ENCODE data around the gene ITGB6.

The ITGB6 gene

DNA sequence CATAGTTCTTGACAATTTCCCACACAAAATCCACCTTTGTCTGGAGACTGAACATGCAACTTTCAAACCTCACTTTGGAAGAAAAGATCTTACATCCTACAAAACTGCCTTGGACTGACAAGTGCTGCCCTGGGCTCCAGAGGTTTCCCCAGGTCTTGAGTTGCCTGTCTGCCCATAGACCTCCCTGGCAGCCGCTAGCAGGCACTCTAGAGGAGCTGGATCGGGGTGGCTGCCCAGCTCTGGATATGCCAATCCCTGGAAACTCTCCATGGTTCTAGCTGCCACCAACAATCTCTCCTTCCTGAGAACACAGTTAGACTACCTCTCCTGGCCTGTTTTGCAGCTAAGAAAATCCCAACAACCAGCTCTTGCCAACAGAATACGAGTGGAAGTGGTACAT lies 3.4 kb upstream of the ITGB6 start:
- Histone ChIP-seq H3F3A (ENCODE audit: control insufficient read depth, insufficient read depth) (no peaks in the 10 kb centered on the region), H3K79me2 (ENCODE audit: control insufficient read depth, low read length) (no peaks in the 10 kb centered on the region), H3K27me3 (ENCODE audit: control insufficient read depth, low read length) (peaks cover 5% of the 10 kb centered on the region; the same call in 1 of the 2 replicates), H3K9me3 (ENCODE audit: control insufficient read depth, insufficient read depth, low read length) (no peaks in the 10 kb centered on the region), H3K4me2 (ENCODE audit: low read length) (no peak overlapping the region), H3K4me3 (ENCODE audit: low read length) (no peak overlapping the region), H4K20me1 (ENCODE audit: control insufficient read depth, insufficient read depth, low read depth, low read length) (no peaks in the 10 kb centered on the region), H3K36me3 (ENCODE audit: control insufficient read depth, low read length) (no peaks in the 10 kb centered on the region), H3K9me2 (replicated peaks; ENCODE audit: control insufficient read depth, low read length) (no peaks in the 10 kb centered on the region), H3K27ac (ENCODE audit: low read depth, low read length) (no peak overlapping the region), H3K4me1 (ENCODE audit: control insufficient read depth, low read length) (no peaks in the 10 kb centered on the region)
- TF ChIP-seq, protein P1, sequence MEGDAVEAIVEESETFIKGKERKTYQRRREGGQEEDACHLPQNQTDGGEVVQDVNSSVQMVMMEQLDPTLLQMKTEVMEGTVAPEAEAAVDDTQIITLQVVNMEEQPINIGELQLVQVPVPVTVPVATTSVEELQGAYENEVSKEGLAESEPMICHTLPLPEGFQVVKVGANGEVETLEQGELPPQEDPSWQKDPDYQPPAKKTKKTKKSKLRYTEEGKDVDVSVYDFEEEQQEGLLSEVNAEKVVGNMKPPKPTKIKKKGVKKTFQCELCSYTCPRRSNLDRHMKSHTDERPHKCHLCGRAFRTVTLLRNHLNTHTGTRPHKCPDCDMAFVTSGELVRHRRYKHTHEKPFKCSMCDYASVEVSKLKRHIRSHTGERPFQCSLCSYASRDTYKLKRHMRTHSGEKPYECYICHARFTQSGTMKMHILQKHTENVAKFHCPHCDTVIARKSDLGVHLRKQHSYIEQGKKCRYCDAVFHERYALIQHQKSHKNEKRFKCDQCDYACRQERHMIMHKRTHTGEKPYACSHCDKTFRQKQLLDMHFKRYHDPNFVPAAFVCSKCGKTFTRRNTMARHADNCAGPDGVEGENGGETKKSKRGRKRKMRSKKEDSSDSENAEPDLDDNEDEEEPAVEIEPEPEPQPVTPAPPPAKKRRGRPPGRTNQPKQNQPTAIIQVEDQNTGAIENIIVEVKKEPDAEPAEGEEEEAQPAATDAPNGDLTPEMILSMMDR (IDR thresholded peaks at IDR 0.05; ENCODE audit: low read depth, low read length, poor library complexity, severe bottlenecking): no peak
- no peak for TF ChIP-seq EZH2phosphoT487 (IDR thresholded peaks at IDR 0.05; ENCODE audit: borderline replicate concordance, low read length)

DNA sequence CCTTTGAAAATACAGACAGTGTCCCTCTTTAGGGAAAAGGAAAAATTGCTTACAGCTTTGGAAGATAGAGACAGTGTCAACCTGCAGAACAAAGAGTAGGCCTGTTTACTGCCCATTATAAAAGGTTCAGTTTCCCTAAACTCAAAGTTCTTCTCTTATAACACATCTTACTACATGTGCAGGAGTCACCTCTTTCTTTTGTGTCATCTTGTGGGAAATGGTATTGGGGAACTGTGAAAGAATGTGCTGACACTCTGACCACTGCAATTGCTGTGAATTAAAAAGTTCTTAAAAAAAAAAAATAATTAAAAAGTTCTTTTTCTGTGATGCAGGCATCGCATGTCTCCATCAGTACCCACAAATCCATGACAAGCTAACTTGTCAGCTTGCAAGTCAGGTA lies 2.9 kb upstream of the ITGB6 start:
- Histone ChIP-seq H3K79me2 (ENCODE audit: control insufficient read depth, low read length) (no peaks in the 10 kb centered on the region), H3K4me1 (ENCODE audit: control insufficient read depth, low read length) (no peaks in the 10 kb centered on the region)
- TF ChIP-seq, protein P1 (IDR thresholded peaks at IDR 0.05; ENCODE audit: low read depth, low read length, poor library complexity, severe bottlenecking): no peak
- TF ChIP-seq EZH2phosphoT487 (IDR thresholded peaks at IDR 0.05; ENCODE audit: borderline replicate concordance, low read length): no peak

DNA sequence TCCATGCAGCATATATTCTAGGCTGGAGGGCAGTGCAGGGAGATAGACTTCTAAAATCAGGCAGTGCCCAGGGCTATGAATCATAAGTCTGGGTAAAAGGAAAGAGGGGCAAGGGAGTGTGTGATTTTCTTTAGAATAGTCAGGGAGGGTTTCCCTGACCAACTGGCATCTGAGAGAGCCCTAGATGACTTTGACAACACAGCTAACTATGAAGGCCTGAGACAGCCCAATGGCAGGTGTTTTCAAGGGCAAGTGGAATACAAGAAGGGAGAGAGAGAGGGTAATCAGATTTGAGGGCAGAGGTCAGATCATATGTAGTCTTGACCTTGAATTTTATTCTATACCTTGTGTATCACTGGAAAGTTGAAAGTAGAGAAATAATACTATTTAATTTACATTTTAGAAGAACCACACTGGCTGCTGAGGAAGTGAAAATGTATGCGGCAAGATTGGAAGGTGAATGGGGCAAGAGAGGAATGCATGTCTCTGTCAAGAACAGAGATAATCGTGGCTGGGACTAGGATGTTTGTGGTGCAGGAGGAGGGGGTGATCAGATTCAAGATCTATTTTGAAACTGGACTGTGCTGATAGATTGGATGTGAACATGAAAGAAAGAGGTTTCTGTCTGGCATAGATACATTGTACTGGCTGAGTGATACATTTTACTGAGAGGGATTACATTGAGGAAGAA lies 1.9 kb upstream of the ITGB6 start:
- H3K4me3 ChIP-seq (ENCODE audit: low read length): no peak overlapping the region
- H3K4me2 ChIP-seq (ENCODE audit: low read length): no peak overlapping the region
- H3K27me3 ChIP-seq (ENCODE audit: control insufficient read depth, low read length): no peaks in the 10 kb centered on the region
- H4K20me1 ChIP-seq (ENCODE audit: control insufficient read depth, insufficient read depth, low read depth, low read length): no peaks in the 10 kb centered on the region
- no peaks in the 10 kb centered on the region for H3K36me3 ChIP-seq (ENCODE audit: control insufficient read depth, low read length)
- TF ChIP-seq EZH2phosphoT487 (IDR thresholded peaks at IDR 0.05; ENCODE audit: borderline replicate concordance, low read length): no peak
- TF ChIP-seq, protein P1 (IDR thresholded peaks at IDR 0.05; ENCODE audit: low read depth, low read length, poor library complexity, severe bottlenecking): no peak
- no peak overlapping the region for H3K27ac ChIP-seq (ENCODE audit: low read depth, low read length)
- no peaks in the 10 kb centered on the region for H3K9me3 ChIP-seq (ENCODE audit: control insufficient read depth, insufficient read depth, low read length)
- H3F3A ChIP-seq (ENCODE audit: control insufficient read depth, insufficient read depth): no peaks in the 10 kb centered on the region
- H3K79me2 ChIP-seq (ENCODE audit: control insufficient read depth, low read length): no peaks in the 10 kb centered on the region
- H3K9me2 ChIP-seq (replicated peaks; ENCODE audit: control insufficient read depth, low read length): no peaks in the 10 kb centered on the region
- H3K4me1 ChIP-seq (ENCODE audit: control insufficient read depth, low read length): no peaks in the 10 kb centered on the region

More for the DNA sequence above, 2.9 kb upstream of the ITGB6 start:
- H3K27me3 ChIP-seq (ENCODE audit: control insufficient read depth, low read length): peaks cover 2% of the 10 kb centered on the region; the same call in 1 of the 2 replicates
- no peak overlapping the region for H3K27ac ChIP-seq (ENCODE audit: low read depth, low read length)
- no peaks in the 10 kb centered on the region for H3K36me3 ChIP-seq (ENCODE audit: control insufficient read depth, low read length)
- H3K9me2 ChIP-seq (replicated peaks; ENCODE audit: control insufficient read depth, low read length): no peaks in the 10 kb centered on the region
- no peak overlapping the region for H3K4me2 ChIP-seq (ENCODE audit: low read length)
- H3K4me3 ChIP-seq (ENCODE audit: low read length): no peak overlapping the region
- no peaks in the 10 kb centered on the region for H3F3A ChIP-seq (ENCODE audit: control insufficient read depth, insufficient read depth)
- no peaks in the 10 kb centered on the region for H4K20me1 ChIP-seq (ENCODE audit: control insufficient read depth, insufficient read depth, low read depth, low read length)
- no peaks in the 10 kb centered on the region for H3K9me3 ChIP-seq (ENCODE audit: control insufficient read depth, insufficient read depth, low read length)

All from DOHH2 (cell line).